ENCODE results near the gene PDE3A.

DNA sequence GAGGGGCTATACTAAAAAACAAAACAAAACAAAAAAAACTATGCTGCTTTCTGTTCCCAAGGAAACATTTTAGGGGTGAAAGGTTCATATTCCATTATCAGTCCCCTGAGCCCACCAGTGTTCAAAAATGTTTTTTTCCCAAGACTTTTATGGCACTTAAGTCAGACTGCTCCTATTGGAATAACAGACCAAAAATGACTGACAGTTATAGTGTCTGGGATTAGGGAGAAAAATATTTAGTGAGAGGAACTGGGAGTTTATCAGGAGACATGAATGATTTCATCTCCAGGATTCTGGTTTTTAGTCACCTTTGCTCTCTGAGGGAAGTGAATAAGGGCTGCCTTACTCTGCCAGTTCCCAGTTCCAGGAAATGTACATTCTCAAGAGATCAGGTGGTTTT is 68.0 kb downstream of the PDE3A start:
- TF ChIP-seq, protein P1, sequence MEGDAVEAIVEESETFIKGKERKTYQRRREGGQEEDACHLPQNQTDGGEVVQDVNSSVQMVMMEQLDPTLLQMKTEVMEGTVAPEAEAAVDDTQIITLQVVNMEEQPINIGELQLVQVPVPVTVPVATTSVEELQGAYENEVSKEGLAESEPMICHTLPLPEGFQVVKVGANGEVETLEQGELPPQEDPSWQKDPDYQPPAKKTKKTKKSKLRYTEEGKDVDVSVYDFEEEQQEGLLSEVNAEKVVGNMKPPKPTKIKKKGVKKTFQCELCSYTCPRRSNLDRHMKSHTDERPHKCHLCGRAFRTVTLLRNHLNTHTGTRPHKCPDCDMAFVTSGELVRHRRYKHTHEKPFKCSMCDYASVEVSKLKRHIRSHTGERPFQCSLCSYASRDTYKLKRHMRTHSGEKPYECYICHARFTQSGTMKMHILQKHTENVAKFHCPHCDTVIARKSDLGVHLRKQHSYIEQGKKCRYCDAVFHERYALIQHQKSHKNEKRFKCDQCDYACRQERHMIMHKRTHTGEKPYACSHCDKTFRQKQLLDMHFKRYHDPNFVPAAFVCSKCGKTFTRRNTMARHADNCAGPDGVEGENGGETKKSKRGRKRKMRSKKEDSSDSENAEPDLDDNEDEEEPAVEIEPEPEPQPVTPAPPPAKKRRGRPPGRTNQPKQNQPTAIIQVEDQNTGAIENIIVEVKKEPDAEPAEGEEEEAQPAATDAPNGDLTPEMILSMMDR (IDR thresholded peaks at IDR 0.05; ENCODE audit: poor library complexity): no peak
- TF ChIP-seq EZH2phosphoT487 (IDR thresholded peaks at IDR 0.05; ENCODE audit: low read depth, severe bottlenecking, unreplicated experiment): no peak
- TF ChIP-seq EZH2 (IDR thresholded peaks at IDR 0.05; ENCODE audit: borderline replicate concordance): no peak

Data from hepatocyte (in vitro differentiated cells).